ENCODE results near the gene GPX4.

DNA sequence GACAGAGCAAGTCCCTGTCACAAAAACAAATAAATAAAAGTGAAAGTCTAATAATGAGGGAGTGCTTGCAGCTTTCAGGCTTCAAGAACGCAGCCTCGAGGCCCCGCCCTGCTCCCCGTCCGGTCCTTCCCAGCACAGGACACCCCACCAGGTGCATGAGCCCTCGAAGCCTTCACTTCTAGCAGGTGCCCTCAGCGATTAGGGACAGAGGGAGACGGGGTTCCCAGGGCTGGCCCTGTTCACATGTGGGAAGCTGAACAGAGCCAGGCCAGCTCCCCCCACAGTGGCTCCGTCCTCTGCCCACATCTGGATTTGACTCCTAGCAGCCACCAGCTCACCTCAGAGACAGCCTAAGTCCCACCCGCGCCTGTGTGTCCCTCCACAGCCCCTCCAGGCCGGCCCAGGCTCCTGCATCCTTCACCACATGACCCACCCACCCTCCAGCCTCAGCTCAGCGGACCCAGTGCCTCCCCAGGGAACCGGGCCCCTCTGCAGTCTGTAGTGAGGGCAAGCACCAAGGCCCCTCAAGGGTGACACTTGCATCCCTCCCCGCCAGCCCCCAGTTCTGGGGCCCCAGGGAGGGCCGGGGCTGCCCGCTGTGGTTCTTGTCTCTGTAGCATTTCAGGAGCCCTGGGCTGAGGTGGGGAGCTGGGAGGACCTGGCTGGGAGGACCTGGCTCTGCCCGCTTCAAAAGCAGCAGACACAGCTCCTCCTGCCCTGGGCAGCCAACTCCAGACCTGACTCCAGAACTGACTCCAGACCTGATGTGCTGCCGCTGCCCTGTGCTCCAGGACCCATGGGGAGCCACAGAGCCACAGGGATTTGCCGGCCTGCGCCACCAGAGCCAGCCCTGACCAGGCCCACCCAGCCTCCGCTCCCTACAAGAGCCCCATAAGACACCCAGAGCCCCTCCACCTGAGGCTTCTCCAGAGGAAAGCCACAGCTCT is 27.2 kb downstream of the GPX4 start:
- TF ChIP-seq, protein P1, sequence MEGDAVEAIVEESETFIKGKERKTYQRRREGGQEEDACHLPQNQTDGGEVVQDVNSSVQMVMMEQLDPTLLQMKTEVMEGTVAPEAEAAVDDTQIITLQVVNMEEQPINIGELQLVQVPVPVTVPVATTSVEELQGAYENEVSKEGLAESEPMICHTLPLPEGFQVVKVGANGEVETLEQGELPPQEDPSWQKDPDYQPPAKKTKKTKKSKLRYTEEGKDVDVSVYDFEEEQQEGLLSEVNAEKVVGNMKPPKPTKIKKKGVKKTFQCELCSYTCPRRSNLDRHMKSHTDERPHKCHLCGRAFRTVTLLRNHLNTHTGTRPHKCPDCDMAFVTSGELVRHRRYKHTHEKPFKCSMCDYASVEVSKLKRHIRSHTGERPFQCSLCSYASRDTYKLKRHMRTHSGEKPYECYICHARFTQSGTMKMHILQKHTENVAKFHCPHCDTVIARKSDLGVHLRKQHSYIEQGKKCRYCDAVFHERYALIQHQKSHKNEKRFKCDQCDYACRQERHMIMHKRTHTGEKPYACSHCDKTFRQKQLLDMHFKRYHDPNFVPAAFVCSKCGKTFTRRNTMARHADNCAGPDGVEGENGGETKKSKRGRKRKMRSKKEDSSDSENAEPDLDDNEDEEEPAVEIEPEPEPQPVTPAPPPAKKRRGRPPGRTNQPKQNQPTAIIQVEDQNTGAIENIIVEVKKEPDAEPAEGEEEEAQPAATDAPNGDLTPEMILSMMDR (conservative IDR thresholded peaks at IDR 0.05; ENCODE audit: low read length) = no peak
- no peak for TF ChIP-seq EZH2phosphoT487 (IDR thresholded peaks at IDR 0.05; ENCODE audit: borderline replicate concordance)
